Panc1 (cell line): ENCODE data around the gene PLEKHM2. TPM values are rescaled to one million over a fixed set of nuclear protein-coding genes. Genes with fewer than 3 reads are reported as not detected.

ENCODE experiments used
- ATAC-seq: fragments of 200-7000 bp; cut with Tn5 transposase; 2 replicates; pipeline ENCODE4 v1.9.1; 2020; ENCODE audit warnings: mild to moderate bottlenecking, moderate library complexity
- BruUV-seq: library from RNA; stranded (reverse); fragments of 400-500 nt; replicated peaks from 2 replicates; lab custom pipeline; 2021; lab: Mats Ljungman, UMichigan
- CTCF ChIA-PET: fragments of 300-600 bp; sonication (Branson Sonifier 250); formaldehyde crosslinking; loops from one replicate; lab custom pipeline; 2022; ENCODE audit warnings: antibody characterized with exemption; lab: Charles Lee
- POLR2A ChIA-PET: fragments of 300-600 bp; sonication (Branson Sonifier 250); formaldehyde crosslinking; loops from one replicate; lab custom pipeline; 2022; ENCODE audit warnings: antibody characterized with exemption; lab: Charles Lee
- DNase-seq: peaks from one replicate; pipeline ENCODE4 v3.0.0-alpha.2; 2010; ENCODE audit warnings: low read depth, low spot score
- H3K27ac ChIP-seq: 2 replicates; pipeline ENCODE4 v1.5.1; 2011; ENCODE audit warnings: mild to moderate bottlenecking, low read length, inconsistent platforms
- H3K27me3 ChIP-seq: fragments of 200-500 bp; sonication (Bioruptor generic); 2 replicates; pipeline ENCODE4 v1.6.0; 2014; ENCODE audit warnings: low read length, inconsistent platforms; ENCODE audit not compliant: control insufficient read depth, insufficient read depth
- H3K36me3 ChIP-seq: fragments of 200-500 bp; sonication (Bioruptor generic); 2 replicates; pipeline ENCODE4 v1.5.1; 2014; ENCODE audit warnings: inconsistent platforms, mild to moderate bottlenecking, low read length, moderate library complexity; ENCODE audit not compliant: control insufficient read depth, insufficient read depth
- H3K4me1 ChIP-seq: 2 replicates; pipeline ENCODE4 v1.5.1; 2011; ENCODE audit warnings: inconsistent platforms, mild to moderate bottlenecking, low read length, moderate library complexity; ENCODE audit not compliant: control insufficient read depth, insufficient read depth
- H3K4me3 ChIP-seq, 2 experiments: 2 replicates each; pipeline ENCODE4 v1.5.1; 2011 to 2012; ENCODE audit warnings: low read depth in 2 of 2, low read length in 2 of 2, mild to moderate bottlenecking in 2 of 2, inconsistent platforms in 1 of 2, moderate library complexity in 1 of 2
- H3K9me3 ChIP-seq: fragments of 200-500 bp; sonication (Bioruptor generic); 2 replicates; pipeline ENCODE4 v1.5.1; 2014; ENCODE audit warnings: low read depth, mild to moderate bottlenecking, inconsistent platforms, low read length, moderate library complexity; ENCODE audit not compliant: control insufficient read depth, insufficient read depth
- POLR2AphosphoS5 ChIP-seq: IDR thresholded peaks from 2 replicates; pipeline ENCODE4 v1.6.1; 2012; ENCODE audit warnings: mild to moderate bottlenecking, low read depth, low read length, moderate library complexity
- SIN3A ChIP-seq: IDR thresholded peaks from 2 replicates; pipeline ENCODE4 v1.6.1; 2012; ENCODE audit warnings: low read depth, mild to moderate bottlenecking, low read length, moderate library complexity, borderline replicate concordance; ENCODE audit not compliant: insufficient read depth
- TCF7L2 ChIP-seq: IDR thresholded peaks from 2 replicates; pipeline ENCODE4 v1.6.1; 2011; ENCODE audit warnings: mild to moderate bottlenecking, low read depth, low read length, inconsistent platforms
- in situ Hi-C: cut with HindIII; loops from 2 replicates; pipeline ENCODE4 v1.10.0; 2016; ENCODE audit warnings: low sequenced_read_pairs, low pct_unique_long_range_greater_than_20kb
- intact Hi-C: fragments of 100-400 bp; cut with micrococcal nuclease; formaldehyde crosslinking; loops from one replicate; pipeline ENCODE4 v1.10.0; 2022; ENCODE audit not compliant: unreplicated experiment
- total RNA-seq: library from RNA; stranded (reverse); gene quantifications from one replicate; pipeline ENCODE4 v1.2.1, GENCODE V29; 2021; ENCODE audit not compliant: unreplicated experiment
- TF ChIP-seq, protein P1 (sequence below): fragments of 450-650 bp; IDR thresholded peaks from 2 replicates; pipeline ENCODE4 v1.5.1; 2017; ENCODE audit warnings: mild to moderate bottlenecking
- TF ChIP-seq, protein P2 (sequence below), 2 experiments: IDR thresholded peaks; 2 replicates each; pipeline ENCODE4 v1.6.1; 2011 to 2012; ENCODE audit warnings: low read depth in 2 of 2, control low read depth in 1 of 2, low read length in 1 of 2, mild to moderate bottlenecking in 1 of 2, moderate library complexity in 1 of 2; ENCODE audit not compliant: insufficient read depth in 1 of 2

Gene PLEKHM2
- total RNA-seq, 1 experiment from 2014 or later: 54.6 TPM

DNA sequence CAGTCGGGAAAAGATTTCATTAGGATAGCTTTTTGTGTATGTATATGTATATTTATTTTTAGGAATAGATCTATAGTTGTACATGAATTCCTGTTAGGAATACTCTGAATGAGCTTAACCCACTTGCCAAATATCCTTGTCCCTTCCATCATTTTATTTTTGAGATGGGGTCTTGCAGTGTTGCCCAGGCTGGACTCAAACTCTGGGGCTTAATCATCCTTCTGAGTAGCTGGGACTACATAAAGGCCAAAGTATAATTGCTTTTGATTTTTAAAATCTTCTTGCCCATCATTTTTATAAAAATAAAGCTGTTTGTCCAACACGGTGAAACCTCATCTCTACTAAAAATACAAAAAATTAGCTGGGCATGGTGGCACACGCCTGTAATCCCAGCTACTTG lies 20.2 kb upstream of the PLEKHM2 start:
- intact Hi-C loops: no loop called here
- CTCF ChIA-PET: no interaction called here
- in situ Hi-C loops: no loop called here

DNA sequence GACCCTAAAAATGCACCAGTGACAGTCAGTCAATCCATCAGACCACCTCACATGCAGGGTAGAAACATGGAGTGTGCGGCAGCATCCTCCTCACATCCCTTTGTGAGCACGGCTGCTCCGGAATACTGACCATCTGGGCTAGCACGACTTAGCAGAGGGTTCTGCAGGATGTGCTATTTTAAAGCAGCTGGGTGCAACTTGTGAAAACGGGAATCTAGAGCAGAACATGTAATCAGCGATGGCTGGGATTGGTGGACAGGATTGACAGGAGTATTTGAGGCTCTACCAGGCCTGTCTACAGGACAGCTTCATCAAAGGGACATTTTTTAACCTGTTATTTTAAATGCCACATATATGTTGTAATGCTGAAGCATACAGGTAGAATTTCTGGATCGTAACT lies 16.8 kb upstream of the PLEKHM2 start:
- H3K27me3 ChIP-seq: no peaks in the 10 kb centered on the region
- no peak overlapping the region for H3K27ac ChIP-seq
- TF ChIP-seq, protein P1, sequence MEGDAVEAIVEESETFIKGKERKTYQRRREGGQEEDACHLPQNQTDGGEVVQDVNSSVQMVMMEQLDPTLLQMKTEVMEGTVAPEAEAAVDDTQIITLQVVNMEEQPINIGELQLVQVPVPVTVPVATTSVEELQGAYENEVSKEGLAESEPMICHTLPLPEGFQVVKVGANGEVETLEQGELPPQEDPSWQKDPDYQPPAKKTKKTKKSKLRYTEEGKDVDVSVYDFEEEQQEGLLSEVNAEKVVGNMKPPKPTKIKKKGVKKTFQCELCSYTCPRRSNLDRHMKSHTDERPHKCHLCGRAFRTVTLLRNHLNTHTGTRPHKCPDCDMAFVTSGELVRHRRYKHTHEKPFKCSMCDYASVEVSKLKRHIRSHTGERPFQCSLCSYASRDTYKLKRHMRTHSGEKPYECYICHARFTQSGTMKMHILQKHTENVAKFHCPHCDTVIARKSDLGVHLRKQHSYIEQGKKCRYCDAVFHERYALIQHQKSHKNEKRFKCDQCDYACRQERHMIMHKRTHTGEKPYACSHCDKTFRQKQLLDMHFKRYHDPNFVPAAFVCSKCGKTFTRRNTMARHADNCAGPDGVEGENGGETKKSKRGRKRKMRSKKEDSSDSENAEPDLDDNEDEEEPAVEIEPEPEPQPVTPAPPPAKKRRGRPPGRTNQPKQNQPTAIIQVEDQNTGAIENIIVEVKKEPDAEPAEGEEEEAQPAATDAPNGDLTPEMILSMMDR: no peak
- TF ChIP-seq SIN3A: no peak
- no peak for TF ChIP-seq TCF7L2
- TF ChIP-seq POLR2AphosphoS5: no peak
- TF ChIP-seq, protein P2, sequence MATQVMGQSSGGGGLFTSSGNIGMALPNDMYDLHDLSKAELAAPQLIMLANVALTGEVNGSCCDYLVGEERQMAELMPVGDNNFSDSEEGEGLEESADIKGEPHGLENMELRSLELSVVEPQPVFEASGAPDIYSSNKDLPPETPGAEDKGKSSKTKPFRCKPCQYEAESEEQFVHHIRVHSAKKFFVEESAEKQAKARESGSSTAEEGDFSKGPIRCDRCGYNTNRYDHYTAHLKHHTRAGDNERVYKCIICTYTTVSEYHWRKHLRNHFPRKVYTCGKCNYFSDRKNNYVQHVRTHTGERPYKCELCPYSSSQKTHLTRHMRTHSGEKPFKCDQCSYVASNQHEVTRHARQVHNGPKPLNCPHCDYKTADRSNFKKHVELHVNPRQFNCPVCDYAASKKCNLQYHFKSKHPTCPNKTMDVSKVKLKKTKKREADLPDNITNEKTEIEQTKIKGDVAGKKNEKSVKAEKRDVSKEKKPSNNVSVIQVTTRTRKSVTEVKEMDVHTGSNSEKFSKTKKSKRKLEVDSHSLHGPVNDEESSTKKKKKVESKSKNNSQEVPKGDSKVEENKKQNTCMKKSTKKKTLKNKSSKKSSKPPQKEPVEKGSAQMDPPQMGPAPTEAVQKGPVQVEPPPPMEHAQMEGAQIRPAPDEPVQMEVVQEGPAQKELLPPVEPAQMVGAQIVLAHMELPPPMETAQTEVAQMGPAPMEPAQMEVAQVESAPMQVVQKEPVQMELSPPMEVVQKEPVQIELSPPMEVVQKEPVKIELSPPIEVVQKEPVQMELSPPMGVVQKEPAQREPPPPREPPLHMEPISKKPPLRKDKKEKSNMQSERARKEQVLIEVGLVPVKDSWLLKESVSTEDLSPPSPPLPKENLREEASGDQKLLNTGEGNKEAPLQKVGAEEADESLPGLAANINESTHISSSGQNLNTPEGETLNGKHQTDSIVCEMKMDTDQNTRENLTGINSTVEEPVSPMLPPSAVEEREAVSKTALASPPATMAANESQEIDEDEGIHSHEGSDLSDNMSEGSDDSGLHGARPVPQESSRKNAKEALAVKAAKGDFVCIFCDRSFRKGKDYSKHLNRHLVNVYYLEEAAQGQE (IDR thresholded peaks at IDR 0.05; ENCODE audit: insufficient read depth in 1 of 2, low read depth in 2 of 2, low read length in 1 of 2): no peak
- BruUV-seq: TSS peak; percentile 25
- DNase-seq (no peak), ATAC-seq (no peak)
- H3K36me3 ChIP-seq: no peaks in the 10 kb centered on the region
- in situ Hi-C loops: no loop called here
- no peak overlapping the region for H3K4me3 ChIP-seq
- no peaks in the 10 kb centered on the region for H3K9me3 ChIP-seq
- intact Hi-C loops: no loop called here
- CTCF ChIA-PET: no interaction called here
- H3K4me1 ChIP-seq: no peaks in the 10 kb centered on the region
- POLR2A ChIA-PET: no interaction called here

More for the DNA sequence above, 20.2 kb upstream of the PLEKHM2 start:
- TF ChIP-seq TCF7L2 (no peak), POLR2AphosphoS5 (no peak), SIN3A (no peak)
- TF ChIP-seq, protein P1: no peak
- TF ChIP-seq, protein P2 (IDR thresholded peaks at IDR 0.05; ENCODE audit: insufficient read depth in 1 of 2, low read depth in 2 of 2, low read length in 1 of 2): no peak
- ATAC-seq: no peak
- H3K27me3 ChIP-seq: no peaks in the 10 kb centered on the region
- POLR2A ChIA-PET: interaction anchor here (0.9 kb wide), 1 partner anchor 13 kb away, joined by 3 read pairs; no protein-coding TSS in a partner anchor
- no peaks in the 10 kb centered on the region for H3K4me1 ChIP-seq
- DNase-seq: no peak
- no peak overlapping the region for H3K4me3 ChIP-seq
- no peaks in the 10 kb centered on the region for H3K9me3 ChIP-seq
- no peak overlapping the region for H3K27ac ChIP-seq
- H3K36me3 ChIP-seq: peaks cover 18% of the 10 kb centered on the region
- no TSS peak for BruUV-seq
